Transverse colon (tissue), 4 donors: ENCODE data around the gene PLCB1. TPM values are rescaled to one million over a fixed set of nuclear protein-coding genes. Genes with fewer than 3 reads are reported as not detected.

ENCODE experiments used
- DNase-seq: peaks from one replicate; pipeline ENCODE4 v3.0.0-alpha.2; 2019
- H3K27ac ChIP-seq, 4 donors: fragments of 200-600 bp; sonication (generic); 2 replicates each; pipeline ENCODE4 v1.5.1; 2016 to 2018; ENCODE audit warnings: inconsistent platforms in 4 of 4
- H3K27me3 ChIP-seq: fragments of 200-600 bp; sonication (generic); 2 replicates; pipeline ENCODE4 v1.5.1; 2017; ENCODE audit warnings: inconsistent platforms
- H3K36me3 ChIP-seq, 4 donors: fragments of 200-600 bp; sonication (generic); 2 replicates each; pipeline ENCODE4 v1.5.1; 2017 to 2019; ENCODE audit warnings: inconsistent platforms in 4 of 4
- H3K4me1 ChIP-seq, 4 donors: fragments of 200-600 bp; sonication (generic); 2 replicates each; pipeline ENCODE4 v1.5.1; 2017 to 2020; ENCODE audit warnings: inconsistent platforms in 4 of 4
- H3K4me3 ChIP-seq, 4 donors: fragments of 200-600 bp; sonication (generic); 1 replicate in 1 of 4; 2 replicates in 3 of 4; pipeline versions ENCODE4 v1.5.1 to v1.6.1; 2017 to 2019; ENCODE audit warnings: inconsistent platforms in 4 of 4
- H3K9me3 ChIP-seq, 2 donors: fragments of 200-600 bp; sonication (generic); 2 replicates each; pipeline ENCODE4 v1.5.1; 2017 to 2019; ENCODE audit warnings: inconsistent platforms in 2 of 2
- CTCF ChIP-seq, 5 experiments: fragments of 200-600 bp in 3 of 5; fragments of 450-650 bp in 2 of 5; sonication (generic) in 3 of 5; IDR thresholded peaks; 1 replicate in 2 of 5; 2 replicates in 3 of 5; pipeline ENCODE4 v1.5.1; 2016 to 2017; ENCODE audit warnings: antibody characterized with exemption in 5 of 5, inconsistent platforms in 3 of 5, mild to moderate bottlenecking in 2 of 5, moderate library complexity in 1 of 5
- EP300 ChIP-seq: sonication (generic); formaldehyde crosslinking; IDR thresholded peaks from one replicate; pipeline ENCODE4 v1.6.1; 2017; ENCODE audit warnings: antibody characterized with exemption, low read depth
- POLR2A ChIP-seq: fragments of 450-650 bp; IDR thresholded peaks from one replicate; pipeline ENCODE4 v1.6.1; 2016; ENCODE audit warnings: antibody characterized with exemption, mild to moderate bottlenecking, moderate library complexity
- POLR2AphosphoS5 ChIP-seq, 3 donors: sonication (generic); formaldehyde crosslinking; IDR thresholded peaks; one replicate each; pipeline ENCODE4 v1.6.1; 2016; ENCODE audit warnings: antibody characterized with exemption in 3 of 3
- WGBS, 2 donors: methylation state at CpG; one replicate each; pipeline ENCODE4 v1.1.5; 2018; ENCODE audit warnings: low coverage in 1 of 2; 5-methylcytosine and 5-hydroxymethylcytosine counted together
- in situ Hi-C, 4 donors: fragments of 200-750 bp; cut with MboI; loops; one replicate each; pipeline versions ENCODE4 v1.15.0 to v1.15.1; 2017; ENCODE audit warnings: low sequenced_read_pairs in 3 of 4, low pct_ligation_motif_present in 1 of 4, low pct_unique_long_range_greater_than_20kb in 1 of 4
- intact Hi-C: fragments of 100-400 bp; cut with DNase I; formaldehyde crosslinking; loops from one replicate; pipeline ENCODE4 v1.15.1; 2023; ENCODE audit warnings: low total_unique reads
- total RNA-seq, 4 donors: library from RNA; depleted of rRNA; stranded (reverse); fragments of >200 nt; gene quantifications; one replicate each; pipeline ENCODE4 v1.1.0, GENCODE V29; 2016

PLCB1 gene
- total RNA-seq, 4 donors from 2014 or later: 13.1 to 18.6 (median 15.8) TPM

DNA sequence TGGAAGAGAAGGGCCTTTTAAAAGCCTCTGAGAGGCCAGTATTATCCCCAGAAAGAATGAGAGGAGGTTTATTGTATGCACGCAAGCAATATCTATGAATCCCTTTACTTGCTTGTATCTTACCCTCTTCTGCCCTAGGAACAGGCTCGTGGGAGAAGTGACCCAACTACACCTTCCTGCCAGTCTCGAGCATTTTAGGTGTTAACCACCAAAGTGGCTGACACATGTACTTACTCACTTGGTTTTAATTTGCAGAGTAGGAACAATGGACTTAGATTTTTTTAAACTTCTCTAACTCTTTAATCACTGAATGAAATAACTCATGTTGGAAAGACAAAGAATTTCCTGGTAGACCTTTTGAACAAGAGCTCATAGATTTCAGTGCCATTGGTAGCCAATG lies 296.9 kb downstream of the PLCB1 start:
- H3K4me3 ChIP-seq: no peak overlapping the region
- no peak for TF ChIP-seq POLR2A
- no peak for TF ChIP-seq POLR2AphosphoS5 (IDR thresholded peaks at IDR 0.05)
- TF ChIP-seq EP300: no peak
- no peak for TF ChIP-seq CTCF (IDR thresholded peaks at IDR 0.05)
- no peaks in the 10 kb centered on the region for H3K27me3 ChIP-seq
- no peaks in the 10 kb centered on the region for H3K9me3 ChIP-seq
- intact Hi-C loops: no loop called here
- in situ Hi-C loops: no loop called here
- no peak for DNase-seq
- peaks cover 0 to 29% (median 4%) of the 10 kb centered on the region in 4 donors for H3K4me1 ChIP-seq
- 83 to 85% methylated on average over 1 to 3 of the region's 3 CpGs for WGBS, 2 donors
- no peaks in the 10 kb centered on the region for H3K36me3 ChIP-seq
- H3K27ac ChIP-seq: no peak overlapping the region

GRCh38 chr20:8431538-8432434 lies 299.7 kb downstream of the PLCB1 start:
- in situ Hi-C loops (no loop called here), intact Hi-C loops (no loop called here)
- 54 to 77% methylated on average over 10 to 11 of the region's 11 CpGs for WGBS, 2 donors
- H3K36me3 ChIP-seq: no peaks in the 10 kb centered on the region
- H3K27me3 ChIP-seq: no peaks in the 10 kb centered on the region
- H3K27ac ChIP-seq: peak overlapping the region; percentile 10 to 62 (median 20)
- peaks cover 0 to 21% (median 4%) of the 10 kb centered on the region in 4 donors for H3K4me1 ChIP-seq
- no peak overlapping the region for H3K4me3 ChIP-seq
- H3K9me3 ChIP-seq: no peaks in the 10 kb centered on the region
- peak; percentile 42 for DNase-seq
- no peak for TF ChIP-seq EP300
- no peak for TF ChIP-seq POLR2A
- no peak for TF ChIP-seq CTCF (IDR thresholded peaks at IDR 0.05)
- TF ChIP-seq POLR2AphosphoS5 (IDR thresholded peaks at IDR 0.05): no peak

DNA sequence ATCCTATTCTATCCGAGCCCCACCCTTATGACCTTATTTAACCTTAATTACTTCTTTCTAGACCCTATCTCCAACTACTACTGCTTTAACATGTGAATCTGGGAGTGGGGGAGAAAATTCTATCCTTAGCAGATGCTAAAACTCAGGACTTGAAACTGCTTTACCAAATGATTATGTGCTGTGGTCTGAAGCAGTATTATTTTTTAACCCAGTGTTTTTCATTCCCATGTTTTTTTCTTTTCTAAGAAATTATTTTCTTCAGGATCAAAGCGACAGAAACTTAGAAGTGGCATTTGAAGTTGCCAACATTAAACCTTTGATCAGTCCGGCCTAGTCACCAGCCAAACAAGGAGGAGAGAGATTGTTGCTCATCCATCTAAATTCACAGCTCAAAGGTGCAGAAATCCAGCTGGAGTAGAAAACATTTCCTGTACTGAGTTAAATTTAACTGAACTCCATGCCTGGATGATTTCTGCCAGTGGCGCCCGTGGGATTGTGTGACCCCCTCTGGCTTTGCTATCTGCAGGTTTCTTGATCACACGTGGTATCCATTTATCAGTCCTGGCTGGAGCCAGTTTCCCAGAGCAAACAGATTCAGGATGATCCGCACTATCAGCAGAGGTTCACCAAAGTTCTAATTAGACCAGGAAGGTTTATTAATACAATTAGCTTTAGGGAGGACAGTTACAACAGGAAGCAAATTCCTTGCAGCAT lies 300.5 kb downstream of the PLCB1 start:
- Histone ChIP-seq H3K27ac (peak overlapping the region in 3 of 4 donors; percentile 10 to 62 (median 25)), H3K9me3 (no peaks in the 10 kb centered on the region), H3K36me3 (no peaks in the 10 kb centered on the region), H3K4me3 (no peak overlapping the region), H3K27me3 (no peaks in the 10 kb centered on the region), H3K4me1 (peaks cover 0 to 17% (median 4%) of the 10 kb centered on the region in 4 donors)
- TF ChIP-seq POLR2A (no peak), EP300 (no peak), POLR2AphosphoS5 (IDR thresholded peaks at IDR 0.05) (no peak), CTCF (IDR thresholded peaks at IDR 0.05) (no peak)
- in situ Hi-C loops (no loop called here), intact Hi-C loops (no loop called here)
- DNase-seq: no peak
- WGBS, 2 donors: 54 to 65% methylated on average over 2 to 7 of the region's 7 CpGs

- Histone ChIP-seq H3K27ac (peak overlapping the region in 2 of 4 donors; percentile 10 to 62), H3K4me3 (no peak overlapping the region), H3K9me3 (no peaks in the 10 kb centered on the region), H3K27me3 (no peaks in the 10 kb centered on the region), H3K36me3 (no peaks in the 10 kb centered on the region), H3K4me1 (peaks cover 0 to 17% (median 4%) of the 10 kb centered on the region in 4 donors)
- TF ChIP-seq POLR2A (no peak), CTCF (IDR thresholded peaks at IDR 0.05) (no peak), EP300 (no peak), POLR2AphosphoS5 (IDR thresholded peaks at IDR 0.05) (no peak)
- in situ Hi-C loops (no loop called here), intact Hi-C loops (no loop called here)
- WGBS, 2 donors: 41 to 65% methylated on average over 3 of the region's 3 CpGs
- DNase-seq: no peak
These were observed 301.2 kb downstream of the PLCB1 start for GRCh38 chr20:8433291-8433690.
